GM21825 (cell line): ENCODE measurements around the gene FHIT.

ENCODE experiments used
- ATAC-seq: cut with Tn5 transposase; IDR thresholded peaks from one replicate; pipeline ENCODE4 v1.9.1; 2021; ENCODE audit warnings: mild to moderate bottlenecking, moderate library complexity; ENCODE audit not compliant: unreplicated experiment

Gene FHIT

GRCh38 chr3:60045686-60046085 lies 1205.6 kb downstream of the FHIT start:
- ATAC-seq, result no peak

DNA sequence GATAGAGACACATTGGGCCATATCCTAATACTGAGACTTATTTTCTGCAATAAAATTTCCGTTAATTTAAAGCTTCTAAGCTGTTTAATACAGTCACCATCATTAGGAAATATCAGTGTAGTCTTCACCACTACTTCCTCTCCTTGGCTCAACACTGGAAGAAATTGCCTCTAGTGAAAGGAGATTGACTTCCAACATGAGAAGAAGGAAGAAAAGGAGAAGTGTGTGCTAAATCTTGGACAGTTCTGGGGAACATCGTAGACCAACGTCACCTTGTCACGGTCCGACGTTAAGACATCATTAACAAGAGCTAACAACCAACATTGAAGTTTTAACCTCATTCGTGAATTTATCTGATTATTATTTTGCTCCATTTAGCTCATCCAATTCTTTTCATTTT lies 1214.4 kb downstream of the FHIT start:
- no peak for ATAC-seq

- ATAC-seq, result no peak
Measured at GRCh38 chr3:60033901-60034453, 1217.3 kb downstream of the FHIT start.

- ATAC-seq, result no peak
Measured at GRCh38 chr3:60030982-60031381, 1220.3 kb downstream of the FHIT start.

GRCh38 chr3:60028233-60028632 lies 1223.0 kb downstream of the FHIT start:
- ATAC-seq, result no peak

- no peak for ATAC-seq
Measured at GRCh38 chr3:60027335-60027734, 1223.9 kb downstream of the FHIT start.

DNA sequence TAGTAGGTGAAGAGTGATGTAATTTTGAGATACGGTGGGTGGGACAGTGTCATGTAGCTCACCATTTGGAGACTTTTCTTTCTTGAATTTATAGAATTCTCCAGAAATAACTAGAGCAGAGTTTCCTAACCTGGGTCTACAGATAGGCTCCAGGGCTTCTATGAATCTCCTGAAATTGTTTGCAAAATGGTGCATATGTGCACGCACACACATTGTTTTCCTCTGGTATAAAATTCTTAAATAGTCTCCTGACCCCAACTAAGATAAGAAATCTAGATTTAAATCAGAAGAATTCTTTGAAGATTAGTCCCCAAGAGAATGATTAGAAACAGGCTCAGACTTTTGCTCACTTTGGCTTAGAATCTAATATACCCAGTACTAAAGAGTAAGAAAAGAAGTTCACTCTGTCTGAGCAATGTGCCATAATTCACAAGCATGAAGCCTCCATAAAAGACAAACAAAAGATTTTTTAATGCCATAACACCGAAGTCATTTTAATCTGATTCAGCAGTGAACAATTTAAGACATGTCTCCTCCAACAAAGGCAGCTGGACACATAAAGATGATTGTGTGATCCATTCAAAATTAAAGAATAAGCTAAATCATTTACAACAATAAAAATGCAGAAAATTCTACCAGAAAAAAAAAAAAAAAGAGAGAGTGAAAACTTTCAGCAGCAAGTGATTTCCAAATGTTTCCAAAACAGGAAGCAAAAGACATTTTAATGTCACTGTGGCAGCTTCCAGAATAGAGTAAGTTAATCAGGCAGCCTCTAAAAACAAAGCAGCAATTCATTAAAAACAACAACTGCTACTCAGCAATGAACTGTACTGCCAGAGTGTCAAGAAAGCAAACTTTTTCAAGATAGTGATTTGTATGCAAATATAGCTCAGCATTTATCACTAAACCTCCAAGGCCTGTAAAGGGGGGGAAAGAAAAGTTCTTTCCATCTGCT lies 1225.9 kb downstream of the FHIT start:
- ATAC-seq, result no peak

GRCh38 chr3:60024400-60024799 lies 1226.9 kb downstream of the FHIT start:
- ATAC-seq, result no peak

DNA sequence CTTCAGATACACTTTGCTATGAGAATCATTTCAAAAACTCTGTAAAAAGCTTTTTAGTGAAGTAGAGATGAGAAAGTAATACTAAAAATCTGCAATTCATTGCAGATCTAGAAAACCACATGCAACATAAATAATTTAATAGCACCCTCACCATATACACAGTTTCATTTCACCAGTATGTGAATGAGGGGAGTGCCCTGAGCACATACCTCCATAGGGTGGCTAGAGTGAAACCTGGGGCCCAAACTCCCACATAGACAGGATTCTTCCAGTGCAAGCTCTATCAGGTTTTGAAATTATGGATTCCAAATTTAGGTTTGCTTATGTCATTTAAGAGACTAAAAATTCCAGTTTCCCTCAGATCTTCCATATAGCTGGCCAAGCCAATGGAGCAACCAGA lies 1228.1 kb downstream of the FHIT start:
- ATAC-seq, result no peak

GRCh38 chr3:60017631-60018030 lies 1233.6 kb downstream of the FHIT start:
- no peak for ATAC-seq

DNA sequence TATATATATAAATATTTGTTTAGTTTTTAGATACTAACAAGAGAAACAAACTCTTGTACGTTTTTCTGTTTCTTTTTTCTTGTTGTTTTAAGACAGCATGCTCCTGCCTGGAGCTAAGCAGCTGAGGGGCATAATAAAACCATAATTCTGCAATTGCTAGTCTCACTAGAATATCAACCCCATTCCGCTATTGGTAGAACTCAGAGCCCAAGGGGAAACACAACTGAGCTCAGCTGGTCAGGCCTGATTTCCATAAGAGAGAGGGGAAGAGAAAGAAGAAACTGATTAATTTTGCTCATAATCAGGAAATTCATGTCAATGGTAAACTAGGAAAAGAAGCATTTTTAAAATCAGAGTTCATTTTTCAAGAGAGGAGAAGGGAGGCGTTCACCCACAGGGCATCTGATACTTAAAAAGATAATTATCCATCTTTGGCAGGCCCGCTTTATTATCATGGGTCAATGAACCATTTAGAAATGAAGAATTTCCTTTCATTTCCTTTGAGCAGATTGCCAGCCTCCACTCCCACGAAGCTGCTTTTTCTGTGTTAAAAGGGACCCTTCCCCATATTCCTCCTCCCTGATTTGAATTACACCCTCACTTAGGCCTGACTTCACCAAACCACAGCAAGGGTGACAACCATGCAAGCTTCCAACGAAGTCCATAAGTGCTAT lies 1236.1 kb downstream of the FHIT start:
- ATAC-seq, result no peak

DNA sequence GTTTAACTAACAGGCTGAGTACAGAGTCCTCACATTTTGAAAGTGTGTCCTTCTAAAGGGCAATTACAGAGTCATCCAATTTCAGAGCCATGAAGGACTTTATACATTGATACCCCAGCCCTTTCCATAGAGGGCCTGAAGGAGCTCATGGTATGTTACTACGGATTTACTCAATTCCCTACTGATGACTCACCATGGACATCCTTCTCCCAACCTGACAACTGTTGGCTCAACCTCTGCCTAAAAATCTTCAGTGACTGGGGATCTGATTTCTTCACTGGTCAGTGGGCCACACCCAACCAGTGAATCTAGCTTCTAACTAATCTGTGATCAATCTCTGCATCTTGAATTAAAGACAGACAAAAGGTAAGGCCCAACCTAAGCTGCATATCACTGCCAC lies 1238.0 kb downstream of the FHIT start:
- ATAC-seq, result no peak

GRCh38 chr3:60011218-60011617 lies 1240.0 kb downstream of the FHIT start:
- no peak for ATAC-seq

GRCh38 chr3:60010781-60011180 lies 1240.5 kb downstream of the FHIT start:
- peak; percentile 76 for ATAC-seq

GRCh38 chr3:60009931-60010478 lies 1241.2 kb downstream of the FHIT start:
- ATAC-seq, result no peak

- ATAC-seq, result no peak
Measured at GRCh38 chr3:60001369-60001768, 1249.9 kb downstream of the FHIT start.

- ATAC-seq, result no peak
Measured at GRCh38 chr3:60000311-60001105, 1250.7 kb downstream of the FHIT start.

DNA sequence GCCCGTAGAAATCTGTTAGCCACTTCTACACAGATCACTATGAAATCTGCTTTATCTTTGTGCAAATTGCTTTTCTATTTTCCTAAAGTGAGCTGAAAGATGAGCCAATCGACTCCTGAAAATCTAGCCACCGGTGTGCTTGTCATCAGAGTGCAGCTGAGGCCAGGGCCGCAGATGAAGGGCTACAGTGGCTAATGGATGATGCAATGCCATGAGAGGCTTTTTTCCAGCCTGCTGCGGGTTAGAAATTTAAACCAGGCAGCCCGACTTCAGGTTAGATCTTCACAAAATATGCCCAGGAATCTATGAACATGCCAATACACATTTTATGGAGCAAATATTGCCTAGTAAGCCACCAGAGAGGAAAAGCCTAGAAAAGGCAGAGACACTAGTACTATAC lies 1253.2 kb downstream of the FHIT start:
- ATAC-seq, result no peak

- ATAC-seq, result no peak
Measured at GRCh38 chr3:59997583-59997982, 1253.7 kb downstream of the FHIT start.

DNA sequence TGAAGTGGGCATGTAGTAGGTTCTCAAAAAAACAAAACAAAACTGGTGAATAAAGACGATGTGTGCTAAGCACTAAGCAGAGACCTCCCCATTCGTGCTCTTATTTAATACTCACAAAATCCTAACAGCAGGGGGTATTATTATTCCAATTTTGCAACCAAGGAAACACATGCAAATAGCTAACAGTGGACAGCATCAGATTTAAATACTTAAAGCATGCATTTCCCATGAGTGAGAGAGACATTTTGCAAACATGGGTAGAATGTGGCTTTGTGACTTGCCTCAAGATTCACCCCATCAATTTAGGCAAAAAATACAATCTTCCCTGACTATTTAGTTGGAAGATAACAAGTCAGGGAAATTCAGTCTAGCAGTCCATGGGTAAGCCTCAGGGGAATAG lies 1255.2 kb downstream of the FHIT start:
- no peak for ATAC-seq

DNA sequence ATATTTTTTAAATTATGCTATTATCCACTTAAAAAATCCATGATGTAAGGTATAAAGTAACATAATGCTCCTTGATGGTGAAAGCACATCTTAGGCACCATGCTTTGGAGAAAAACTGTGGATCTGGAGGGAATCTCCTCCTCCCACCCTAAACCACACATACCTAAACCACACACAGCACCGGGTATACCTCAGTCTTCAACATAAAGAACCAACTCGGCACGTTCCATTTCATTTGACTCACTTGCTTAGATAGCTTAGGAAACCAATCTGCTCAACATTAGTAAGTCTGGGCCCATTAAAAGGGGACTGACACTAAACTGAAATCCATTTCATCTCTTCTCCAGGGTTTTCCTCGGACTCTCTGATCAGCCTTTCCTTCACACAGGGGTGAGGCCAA lies 1255.7 kb downstream of the FHIT start:
- no peak for ATAC-seq
